HG03378 (cell line): ENCODE results near the gene KRTAP6-3.

ENCODE experiments used
- ATAC-seq: cut with Tn5 transposase; IDR thresholded peaks from one replicate; pipeline ENCODE4 v1.9.1; 2021; ENCODE audit warnings: mild to moderate bottlenecking, moderate library complexity; ENCODE audit not compliant: unreplicated experiment

KRTAP6-3 gene

GRCh38 chr21:30623362-30623761 is 31.1 kb downstream of the KRTAP6-3 start:
- no peak for ATAC-seq

- no peak for ATAC-seq
These were observed 33.4 kb downstream of the KRTAP6-3 start for GRCh38 chr21:30625449-30626165.

DNA sequence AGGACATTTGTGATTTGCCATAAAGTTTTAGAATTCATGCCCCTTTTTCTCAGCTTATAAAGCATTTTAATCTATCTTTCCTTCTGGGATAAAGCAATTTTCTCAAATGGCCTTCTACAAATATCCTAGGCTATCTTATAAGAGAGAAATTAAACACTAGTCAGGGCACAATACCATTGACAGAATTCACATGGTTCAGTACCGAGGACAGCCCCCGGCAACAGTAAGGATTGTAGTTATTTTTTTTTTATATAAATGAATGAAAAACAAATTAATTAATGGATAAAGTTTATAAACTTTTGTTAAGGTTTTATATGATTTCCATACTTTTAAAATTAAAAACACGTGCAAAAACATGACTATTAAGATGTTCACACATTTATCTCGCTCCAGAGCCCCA is 35.9 kb downstream of the KRTAP6-3 start:
- no peak for ATAC-seq

DNA sequence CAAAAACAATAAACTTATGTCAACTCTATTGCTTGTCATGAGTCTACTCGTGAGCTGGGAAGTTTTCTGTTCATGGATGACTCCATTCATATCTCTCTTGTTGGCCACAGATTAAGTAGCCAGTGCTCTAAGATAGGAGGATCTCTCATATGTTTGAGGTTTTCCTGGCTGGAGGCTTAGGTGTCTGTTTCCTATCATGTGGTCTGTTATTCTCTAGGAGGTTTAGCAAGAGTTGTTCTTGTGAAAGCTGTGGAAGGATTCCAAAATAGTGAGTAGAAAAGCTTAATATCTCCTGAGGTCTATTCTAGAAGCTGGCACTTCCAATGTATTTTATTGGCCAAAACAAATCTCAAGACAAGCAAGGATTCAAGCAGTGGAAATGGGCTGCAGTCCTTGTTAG is 37.0 kb downstream of the KRTAP6-3 start:
- ATAC-seq, result no peak

DNA sequence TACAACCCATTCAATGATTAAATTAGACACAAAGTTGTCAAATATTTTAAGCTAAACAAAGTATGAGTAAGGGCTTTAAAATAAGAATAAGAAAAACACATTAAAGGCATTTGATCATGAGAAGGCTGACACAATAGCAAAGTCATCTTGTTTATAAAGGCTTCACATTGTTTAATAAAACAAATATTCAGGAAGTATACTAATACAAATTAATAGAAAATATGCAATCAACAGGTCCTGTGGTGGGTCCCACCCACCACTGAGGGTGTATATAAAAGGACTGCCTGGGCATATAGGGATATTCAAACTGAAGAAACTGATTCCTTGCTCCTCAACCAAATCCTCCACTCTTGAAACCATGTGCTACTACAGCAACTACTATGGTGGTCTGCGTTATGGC is 42.7 kb downstream of the KRTAP6-3 start, which contains the start of gene KRTAP20-2:
TSS of gene KRTAP20-2 (plus strand) at position 301 of the 400 bp plus-strand sequence. CDS start at position 359, 58 bp downstream.
- ATAC-seq, result no peak

GRCh38 chr21:30638686-30639085 is 46.4 kb downstream of the KRTAP6-3 start:
- no peak for ATAC-seq

DNA sequence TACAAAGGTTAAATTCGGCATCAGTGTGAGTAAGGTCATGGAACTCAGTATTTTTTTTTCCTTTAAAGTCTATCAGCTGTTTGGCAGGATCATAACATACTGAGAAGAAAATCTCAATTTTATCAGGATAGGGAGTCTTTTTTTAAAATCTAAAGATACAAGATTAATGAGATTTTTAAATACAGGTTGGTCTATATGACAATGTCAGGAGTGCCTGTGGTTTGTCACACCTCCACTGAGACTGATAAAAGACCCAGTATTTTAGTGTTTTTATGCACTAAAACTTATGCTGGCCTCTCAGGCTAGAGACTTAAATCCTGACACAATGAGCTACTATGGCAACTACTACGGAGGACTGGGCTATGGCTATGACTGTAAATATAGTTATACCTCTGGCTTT is 50.3 kb downstream of the KRTAP6-3 start, which contains the start of gene KRTAP20-3:
TSS of gene KRTAP20-3 (plus strand) at position 301 of the 400 bp plus-strand sequence.
- no peak for ATAC-seq
